ENCODE results near the gene SNX33.
"Not testable (repeated sequence)": the region's sequence is repeated elsewhere in the genome, so short reads cannot be mapped to it uniquely, and the experiment has no call there.

The SNX33 gene

DNA sequence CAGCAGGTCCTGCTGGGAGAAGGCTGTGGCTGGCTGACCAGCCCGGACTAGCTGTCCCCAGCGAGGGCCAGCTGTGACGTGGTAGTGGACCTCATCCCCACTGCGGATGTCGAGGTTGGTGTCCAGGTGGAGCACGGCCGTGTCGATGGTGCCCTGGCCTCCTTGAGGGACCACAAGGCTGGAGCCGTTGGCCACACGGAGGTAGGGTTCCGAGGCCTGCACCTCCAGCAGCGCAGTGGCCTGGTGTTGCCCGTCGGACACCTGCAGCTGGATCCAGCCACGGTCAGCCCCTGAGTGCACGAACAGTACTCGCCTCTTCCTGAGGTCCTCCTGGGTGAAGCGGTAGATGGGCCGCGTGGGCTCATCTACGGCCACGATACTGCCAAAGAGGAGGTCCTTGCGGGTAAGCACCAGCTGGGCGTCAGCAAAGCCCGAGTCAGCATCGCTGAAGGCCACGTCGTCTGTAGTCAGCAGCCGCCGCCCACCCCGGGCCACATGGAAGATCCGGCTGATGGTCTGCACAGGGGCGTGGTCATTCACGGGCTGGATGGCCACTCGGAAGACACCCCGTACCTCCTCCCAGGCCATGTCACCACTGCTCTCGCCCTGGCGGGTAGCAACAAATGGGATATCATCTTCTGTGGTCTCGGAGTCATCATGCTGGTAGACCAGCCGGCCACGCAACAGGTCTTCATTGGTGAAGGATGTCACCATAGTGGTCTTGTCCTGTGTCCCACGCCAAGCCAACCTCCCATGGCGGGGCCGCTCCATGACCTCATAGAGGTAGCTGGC, 40.0 kb downstream of the SNX33 start:
- H3K79me2 ChIP-seq (ENCODE audit: insufficient read depth, low read length) = no peaks in the 10 kb centered on the region
- no peak overlapping the region for H2AFZ ChIP-seq (ENCODE audit: low read length)
- no peak overlapping the region for H3K27ac ChIP-seq (ENCODE audit: low read depth, low read length, poor library complexity, severe bottlenecking)
- no peaks in the 10 kb centered on the region for H3K4me1 ChIP-seq (ENCODE audit: insufficient read depth, low read length, severe bottlenecking)
- no peak overlapping the region for H3K4me3 ChIP-seq (ENCODE audit: low read depth, low read length, poor library complexity, severe bottlenecking)
- TF ChIP-seq EZH2 (IDR thresholded peaks at IDR 0.05; ENCODE audit: borderline replicate concordance, low read length) = no peak
- TF ChIP-seq CTCF (IDR thresholded peaks at IDR 0.05; ENCODE audit: low read length) = no peak
- no peaks in the 10 kb centered on the region for H3K9me3 ChIP-seq (ENCODE audit: low read length)
- H3K27me3 ChIP-seq (ENCODE audit: insufficient read depth, low read length) = no peaks in the 10 kb centered on the region
- no peaks in the 10 kb centered on the region for H3K36me3 ChIP-seq (ENCODE audit: insufficient read depth, low read length)
- H3K9ac ChIP-seq (ENCODE audit: low read length) = no peak overlapping the region
- no peak overlapping the region for H3K4me2 ChIP-seq (ENCODE audit: low read length)
- H3F3A ChIP-seq (ENCODE audit: insufficient read depth, low read length) = no peaks in the 10 kb centered on the region
- no peaks in the 10 kb centered on the region for H3K9me2 ChIP-seq (ENCODE audit: low read depth, low read length)
- H4K20me1 ChIP-seq (ENCODE audit: insufficient read depth, low read length) = no peaks in the 10 kb centered on the region

- no peak overlapping the region for H3K4me3 ChIP-seq (ENCODE audit: low read depth, low read length, poor library complexity, severe bottlenecking)
- H3K36me3 ChIP-seq (ENCODE audit: insufficient read depth, low read length) = no peaks in the 10 kb centered on the region
- no peaks in the 10 kb centered on the region for H4K20me1 ChIP-seq (ENCODE audit: insufficient read depth, low read length)
- no peaks in the 10 kb centered on the region for H3K9me2 ChIP-seq (ENCODE audit: low read depth, low read length)
- no peaks in the 10 kb centered on the region for H3K9me3 ChIP-seq (ENCODE audit: low read length)
- no peaks in the 10 kb centered on the region for H3K4me1 ChIP-seq (ENCODE audit: insufficient read depth, low read length, severe bottlenecking)
- H3K79me2 ChIP-seq (ENCODE audit: insufficient read depth, low read length) = no peaks in the 10 kb centered on the region
- no peak overlapping the region for H3K9ac ChIP-seq (ENCODE audit: low read length)
- H2AFZ ChIP-seq (ENCODE audit: low read length) = no peak overlapping the region
- H3F3A ChIP-seq (ENCODE audit: insufficient read depth, low read length) = no peaks in the 10 kb centered on the region
- no peak overlapping the region for H3K27ac ChIP-seq (ENCODE audit: low read depth, low read length, poor library complexity, severe bottlenecking)
- no peak overlapping the region for H3K4me2 ChIP-seq (ENCODE audit: low read length)
- TF ChIP-seq CTCF (IDR thresholded peaks at IDR 0.05; ENCODE audit: low read length) = no peak
- no peak for TF ChIP-seq EZH2 (IDR thresholded peaks at IDR 0.05; ENCODE audit: borderline replicate concordance, low read length)
- no peaks in the 10 kb centered on the region for H3K27me3 ChIP-seq (ENCODE audit: insufficient read depth, low read length)
These were observed 40.5 kb downstream of the SNX33 start for GRCh38 chr15:75688278-75688557.

DNA sequence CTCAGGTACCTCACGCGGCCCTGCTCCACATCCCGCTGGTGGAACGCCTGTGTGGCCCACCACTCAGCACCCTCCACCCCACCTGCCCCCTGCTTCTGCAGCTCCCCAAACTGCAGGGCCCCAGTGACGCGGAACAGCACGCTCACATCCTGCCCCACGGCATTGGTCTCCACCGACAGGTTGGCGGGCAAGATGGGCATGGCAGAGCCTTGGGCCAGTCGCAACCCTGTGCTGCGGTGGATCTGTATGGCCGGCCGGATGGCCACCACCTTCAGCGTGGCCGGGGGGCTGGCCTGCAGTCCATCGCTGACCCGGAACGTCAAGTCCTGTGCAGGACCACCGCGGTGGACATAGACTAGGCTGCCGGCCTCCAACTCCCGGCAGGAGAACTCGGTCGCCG, 41.1 kb downstream of the SNX33 start:
- H3K27me3 ChIP-seq (ENCODE audit: insufficient read depth, low read length) = no peaks in the 10 kb centered on the region
- no peak overlapping the region for H3K9ac ChIP-seq (ENCODE audit: low read length)
- H3F3A ChIP-seq (ENCODE audit: insufficient read depth, low read length) = no peaks in the 10 kb centered on the region
- no peaks in the 10 kb centered on the region for H3K9me2 ChIP-seq (ENCODE audit: low read depth, low read length)
- no peaks in the 10 kb centered on the region for H3K36me3 ChIP-seq (ENCODE audit: insufficient read depth, low read length)
- no peak overlapping the region for H3K4me2 ChIP-seq (ENCODE audit: low read length)
- no peak overlapping the region for H3K27ac ChIP-seq (ENCODE audit: low read depth, low read length, poor library complexity, severe bottlenecking)
- no peak overlapping the region for H2AFZ ChIP-seq (ENCODE audit: low read length)
- no peaks in the 10 kb centered on the region for H3K4me1 ChIP-seq (ENCODE audit: insufficient read depth, low read length, severe bottlenecking)
- TF ChIP-seq CTCF (IDR thresholded peaks at IDR 0.05; ENCODE audit: low read length) = no peak
- no peak for TF ChIP-seq EZH2 (IDR thresholded peaks at IDR 0.05; ENCODE audit: borderline replicate concordance, low read length)
- H3K9me3 ChIP-seq (ENCODE audit: low read length) = no peaks in the 10 kb centered on the region
- no peaks in the 10 kb centered on the region for H4K20me1 ChIP-seq (ENCODE audit: insufficient read depth, low read length)
- no peak overlapping the region for H3K4me3 ChIP-seq (ENCODE audit: low read depth, low read length, poor library complexity, severe bottlenecking)
- no peaks in the 10 kb centered on the region for H3K79me2 ChIP-seq (ENCODE audit: insufficient read depth, low read length)

GRCh38 chr15:75689429-75689828, 41.7 kb downstream of the SNX33 start:
- not testable (repeated sequence) for H3K4me2 ChIP-seq (ENCODE audit: low read length); H3F3A ChIP-seq (ENCODE audit: insufficient read depth, low read length); H3K9me2 ChIP-seq (ENCODE audit: low read depth, low read length); H3K79me2 ChIP-seq (ENCODE audit: insufficient read depth, low read length); H3K27ac ChIP-seq (ENCODE audit: low read depth, low read length, poor library complexity, severe bottlenecking); H2AFZ ChIP-seq (ENCODE audit: low read length); H3K27me3 ChIP-seq (ENCODE audit: insufficient read depth, low read length); H4K20me1 ChIP-seq (ENCODE audit: insufficient read depth, low read length); H3K36me3 ChIP-seq (ENCODE audit: insufficient read depth, low read length); H3K9ac ChIP-seq (ENCODE audit: low read length); H3K9me3 ChIP-seq (ENCODE audit: low read length); H3K4me3 ChIP-seq (ENCODE audit: low read depth, low read length, poor library complexity, severe bottlenecking); H3K4me1 ChIP-seq (ENCODE audit: insufficient read depth, low read length, severe bottlenecking)

DNA sequence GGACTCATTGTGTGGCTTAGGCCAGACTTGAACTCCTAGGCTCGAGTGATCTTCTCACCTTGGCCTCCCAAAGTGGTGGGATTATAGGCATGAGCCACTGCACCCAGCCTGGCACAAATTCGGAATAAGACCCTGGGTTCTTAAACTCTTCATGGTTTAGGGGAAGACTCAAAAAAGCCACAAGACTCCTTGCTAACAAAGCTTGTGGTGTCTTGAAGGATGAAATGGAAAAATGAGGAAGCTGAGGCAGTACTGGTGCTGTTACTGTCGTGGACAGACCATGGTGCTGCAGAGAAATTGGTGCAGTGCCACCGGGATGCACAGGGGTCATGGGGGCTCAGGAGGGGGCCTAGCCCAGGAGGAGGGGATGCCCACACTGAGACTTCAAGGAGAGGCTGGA, 44.6 kb downstream of the SNX33 start:
- not testable (repeated sequence) for H2AFZ ChIP-seq (ENCODE audit: low read length); H3K9ac ChIP-seq (ENCODE audit: low read length); H3K27me3 ChIP-seq (ENCODE audit: insufficient read depth, low read length); H3K4me1 ChIP-seq (ENCODE audit: insufficient read depth, low read length, severe bottlenecking); H3K4me2 ChIP-seq (ENCODE audit: low read length); H3K79me2 ChIP-seq (ENCODE audit: insufficient read depth, low read length); H3K4me3 ChIP-seq (ENCODE audit: low read depth, low read length, poor library complexity, severe bottlenecking); H3K9me3 ChIP-seq (ENCODE audit: low read length); H3K9me2 ChIP-seq (ENCODE audit: low read depth, low read length); H3K36me3 ChIP-seq (ENCODE audit: insufficient read depth, low read length); H3F3A ChIP-seq (ENCODE audit: insufficient read depth, low read length); H4K20me1 ChIP-seq (ENCODE audit: insufficient read depth, low read length); H3K27ac ChIP-seq (ENCODE audit: low read depth, low read length, poor library complexity, severe bottlenecking)

Data from OCI-LY1 (cell line).